ENCODE results near the gene CCNYL1.
A peak's percentile ranks its signal among the peaks of the same experiment; 100 is the strongest.
"Not testable (repeated sequence)": the region's sequence is repeated elsewhere in the genome, so short reads cannot be mapped to it uniquely, and the experiment has no call there.

The CCNYL1 gene

GRCh38 chr2:207688597-207688996 lies 22.8 kb upstream of the CCNYL1 start:
- Mint-ChIP-seq H3K4me1 (peaks cover 5% of the 10 kb centered on the region), H3K27ac (no peak overlapping the region), H3K36me3 (no peaks in the 10 kb centered on the region), H3K4me3 (no peak overlapping the region), H3K27me3 (no peaks in the 10 kb centered on the region), H3K9me3 (no peaks in the 10 kb centered on the region)
- no peak for DNase-seq (ENCODE audit: low spot score in 2 of 2)
- no peak for ATAC-seq (ENCODE audit: low read depth)

DNA sequence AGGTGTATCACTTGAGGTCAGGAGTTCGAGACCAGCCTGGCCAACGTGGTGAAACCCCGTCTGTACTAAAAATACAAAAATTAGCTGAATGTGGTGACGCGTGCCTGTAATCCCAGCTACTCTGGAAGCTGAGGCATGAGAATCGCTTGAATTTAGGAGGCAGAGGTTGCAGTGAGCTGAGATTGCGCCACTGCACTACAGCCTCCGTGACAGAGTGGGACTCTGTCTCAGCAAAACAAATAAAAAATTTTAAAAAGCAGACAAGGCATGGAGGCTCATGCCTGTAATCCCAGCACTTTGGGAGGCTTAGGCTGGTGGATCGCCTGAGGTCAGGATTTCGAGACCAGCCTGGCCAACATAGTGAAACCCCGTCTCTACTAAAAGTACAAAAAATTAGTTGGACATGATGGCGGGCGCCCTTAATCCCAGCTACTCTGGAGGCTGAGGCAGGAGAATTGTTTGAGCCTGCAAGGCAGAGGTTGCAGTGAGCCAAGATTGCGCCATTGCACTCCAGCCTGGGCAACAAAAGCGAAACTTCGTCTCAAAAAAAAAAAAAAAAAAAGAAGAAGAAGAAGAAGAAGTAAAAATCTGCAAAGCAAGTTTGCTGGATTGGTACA lies 20.5 kb upstream of the CCNYL1 start:
- not testable (repeated sequence) for H3K27ac Mint-ChIP-seq; H3K9me3 Mint-ChIP-seq; H3K27me3 Mint-ChIP-seq; DNase-seq (ENCODE audit: low spot score in 2 of 2); H3K36me3 Mint-ChIP-seq; H3K4me3 Mint-ChIP-seq; ATAC-seq (ENCODE audit: low read depth); H3K4me1 Mint-ChIP-seq

GRCh38 chr2:207692206-207693065 lies 19.0 kb upstream of the CCNYL1 start:
- H3K4me3 Mint-ChIP-seq: no peak overlapping the region
- DNase-seq (ENCODE audit: low spot score in 2 of 2) (peak; percentile 24 to 38), ATAC-seq (ENCODE audit: low read depth) (peak; percentile 92)
- H3K27ac Mint-ChIP-seq: no peak overlapping the region
- no peaks in the 10 kb centered on the region for H3K27me3 Mint-ChIP-seq
- H3K4me1 Mint-ChIP-seq: peaks cover 3% of the 10 kb centered on the region
- no peaks in the 10 kb centered on the region for H3K36me3 Mint-ChIP-seq
- no peaks in the 10 kb centered on the region for H3K9me3 Mint-ChIP-seq

DNA sequence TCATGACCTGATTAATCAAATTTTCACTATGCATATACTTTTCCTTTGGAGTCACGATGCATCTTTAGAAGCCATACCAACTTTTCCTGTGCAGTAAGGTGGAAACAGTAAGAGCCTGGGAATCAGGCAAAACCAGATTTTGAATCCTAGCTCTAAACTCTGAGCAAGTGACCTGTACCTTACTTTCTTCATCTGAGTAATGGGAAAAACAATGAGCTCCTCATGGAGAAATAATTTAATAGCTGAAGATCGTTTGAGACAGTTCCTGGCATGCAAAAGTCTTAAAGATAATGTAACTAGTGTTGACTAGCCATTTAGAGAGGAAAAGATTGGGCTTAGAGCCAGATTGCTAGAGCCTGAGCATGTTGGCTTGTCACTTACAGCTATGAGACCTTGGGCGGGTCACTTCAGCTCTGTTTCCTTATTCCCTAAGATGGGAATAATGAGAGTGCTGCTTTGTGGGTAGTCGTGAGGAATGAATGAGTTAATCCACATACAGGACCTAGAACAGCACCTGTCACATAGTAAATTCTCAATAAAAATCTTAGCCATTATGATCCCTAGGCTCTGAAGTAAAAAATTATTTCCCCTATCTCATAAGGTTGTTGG lies 17.7 kb upstream of the CCNYL1 start:
- DNase-seq (ENCODE audit: low spot score in 2 of 2) (no peak), ATAC-seq (ENCODE audit: low read depth) (no peak)
- no peaks in the 10 kb centered on the region for H3K27me3 Mint-ChIP-seq
- no peaks in the 10 kb centered on the region for H3K9me3 Mint-ChIP-seq
- H3K4me1 Mint-ChIP-seq: peaks cover 3% of the 10 kb centered on the region
- no peak overlapping the region for H3K27ac Mint-ChIP-seq
- no peak overlapping the region for H3K4me3 Mint-ChIP-seq
- no peaks in the 10 kb centered on the region for H3K36me3 Mint-ChIP-seq

GRCh38 chr2:207694811-207695281 lies 16.6 kb upstream of the CCNYL1 start:
- Mint-ChIP-seq H3K4me1 (peaks cover 3% of the 10 kb centered on the region), H3K27ac (no peak overlapping the region), H3K9me3 (no peaks in the 10 kb centered on the region), H3K4me3 (no peak overlapping the region), H3K36me3 (no peaks in the 10 kb centered on the region), H3K27me3 (no peaks in the 10 kb centered on the region)
- DNase-seq (ENCODE audit: low spot score in 2 of 2) (no peak), ATAC-seq (ENCODE audit: low read depth) (no peak)

DNA sequence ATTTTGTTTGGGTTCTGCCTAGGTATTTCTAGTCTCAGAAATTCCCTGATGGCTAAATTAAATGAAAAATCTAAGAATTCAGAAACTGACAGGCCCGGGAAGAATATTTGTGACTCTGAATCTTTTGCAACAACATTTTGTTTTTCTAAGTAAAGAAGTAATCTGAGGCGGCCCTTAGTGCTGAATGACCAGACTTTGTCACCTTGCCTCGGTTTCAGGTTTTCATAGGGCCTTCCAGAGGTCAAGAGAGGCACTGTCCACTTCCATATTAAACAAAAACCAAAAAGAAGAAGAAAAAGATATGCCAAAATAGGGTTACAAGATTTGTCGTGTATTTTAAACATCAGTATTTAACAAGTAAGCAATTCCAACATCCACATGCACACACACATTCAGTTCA lies 16.1 kb upstream of the CCNYL1 start:
- ATAC-seq (ENCODE audit: low read depth): no peak
- H3K27me3 Mint-ChIP-seq: no peaks in the 10 kb centered on the region
- no peak overlapping the region for H3K27ac Mint-ChIP-seq
- no peaks in the 10 kb centered on the region for H3K9me3 Mint-ChIP-seq
- H3K36me3 Mint-ChIP-seq: no peaks in the 10 kb centered on the region
- H3K4me3 Mint-ChIP-seq: no peak overlapping the region
- DNase-seq (ENCODE audit: low spot score in 2 of 2): no peak
- peaks cover 3% of the 10 kb centered on the region for H3K4me1 Mint-ChIP-seq

DNA sequence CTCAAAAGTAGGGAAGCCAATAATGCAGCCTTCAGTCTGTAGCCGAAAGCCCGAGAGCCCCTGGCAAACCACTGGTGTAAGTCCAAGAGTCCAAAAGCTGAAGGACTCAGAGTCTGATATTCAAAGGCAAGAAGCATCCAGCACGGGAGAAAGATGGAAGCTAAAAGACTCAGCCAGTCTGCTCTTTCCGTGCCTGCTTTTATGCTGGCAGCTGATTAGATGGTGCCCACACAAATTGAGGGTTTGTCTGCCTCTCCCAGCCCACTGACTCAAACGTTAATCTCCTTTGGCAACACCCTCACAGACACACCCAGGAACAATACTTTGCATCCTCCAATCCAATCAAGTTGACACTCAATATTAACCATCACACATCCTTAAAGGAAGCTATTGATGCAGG lies 14.5 kb upstream of the CCNYL1 start:
- not testable (repeated sequence) for ATAC-seq (ENCODE audit: low read depth); H3K27ac Mint-ChIP-seq; H3K27me3 Mint-ChIP-seq; H3K4me3 Mint-ChIP-seq; H3K4me1 Mint-ChIP-seq; DNase-seq (ENCODE audit: low spot score in 2 of 2); H3K36me3 Mint-ChIP-seq; H3K9me3 Mint-ChIP-seq

GRCh38 chr2:207697411-207697810 lies 14.0 kb upstream of the CCNYL1 start:
- no peak overlapping the region for H3K27ac Mint-ChIP-seq
- no peak for ATAC-seq (ENCODE audit: low read depth)
- no peaks in the 10 kb centered on the region for H3K9me3 Mint-ChIP-seq
- H3K36me3 Mint-ChIP-seq: no peaks in the 10 kb centered on the region
- no peak overlapping the region for H3K4me3 Mint-ChIP-seq
- H3K27me3 Mint-ChIP-seq: no peaks in the 10 kb centered on the region
- no peak for DNase-seq (ENCODE audit: low spot score in 2 of 2)
- H3K4me1 Mint-ChIP-seq: no peaks in the 10 kb centered on the region

DNA sequence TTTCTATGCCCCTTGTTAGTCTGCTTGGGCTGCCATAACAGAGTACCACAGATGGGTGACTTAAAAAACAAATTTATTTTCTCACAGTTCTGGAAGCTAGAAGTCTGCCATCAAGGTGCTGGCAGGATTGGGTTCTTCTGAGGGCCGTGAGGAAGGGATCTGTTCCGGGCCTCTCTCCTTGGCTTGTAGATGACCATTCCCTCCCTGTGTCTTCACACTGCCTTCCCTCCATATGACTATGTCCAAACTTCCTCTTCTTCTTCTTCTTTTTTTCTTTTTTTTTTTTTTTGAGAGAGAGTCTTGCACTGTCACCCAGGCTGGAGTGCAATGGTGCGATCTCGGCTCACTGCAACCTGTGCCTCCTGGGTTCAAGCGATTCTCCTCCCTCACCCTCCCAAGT lies 13.1 kb upstream of the CCNYL1 start:
- ATAC-seq (ENCODE audit: low read depth) (no peak), DNase-seq (ENCODE audit: low spot score in 2 of 2) (no peak)
- no peak overlapping the region for H3K4me3 Mint-ChIP-seq
- H3K27me3 Mint-ChIP-seq: no peaks in the 10 kb centered on the region
- no peaks in the 10 kb centered on the region for H3K36me3 Mint-ChIP-seq
- no peak overlapping the region for H3K27ac Mint-ChIP-seq
- no peaks in the 10 kb centered on the region for H3K4me1 Mint-ChIP-seq
- H3K9me3 Mint-ChIP-seq: no peaks in the 10 kb centered on the region

DNA sequence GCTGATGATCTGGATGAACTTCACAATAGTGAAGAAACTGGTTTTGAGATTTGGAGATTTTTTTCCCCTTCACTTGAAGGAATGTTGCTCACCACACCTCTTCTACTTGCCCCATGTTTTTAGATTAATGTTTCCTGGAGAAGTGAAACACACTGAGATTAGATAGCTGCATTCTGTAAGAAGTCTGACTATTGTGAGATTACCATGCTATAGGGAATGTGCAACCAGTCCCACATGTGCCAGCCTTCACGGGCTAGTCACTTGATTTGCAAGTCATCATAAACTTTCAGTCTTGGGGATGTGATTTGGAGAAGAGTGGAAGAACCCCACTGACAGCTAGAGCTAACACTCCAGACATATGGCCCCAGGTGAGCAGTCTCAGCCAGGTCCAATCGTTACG lies 7.4 kb upstream of the CCNYL1 start:
- Mint-ChIP-seq H3K27ac (no peak overlapping the region), H3K36me3 (no peaks in the 10 kb centered on the region), H3K4me1 (peaks cover 5% of the 10 kb centered on the region), H3K27me3 (no peaks in the 10 kb centered on the region), H3K9me3 (no peaks in the 10 kb centered on the region), H3K4me3 (no peak overlapping the region)
- ATAC-seq (ENCODE audit: low read depth): no peak
- DNase-seq (ENCODE audit: low spot score in 2 of 2): no peak

DNA sequence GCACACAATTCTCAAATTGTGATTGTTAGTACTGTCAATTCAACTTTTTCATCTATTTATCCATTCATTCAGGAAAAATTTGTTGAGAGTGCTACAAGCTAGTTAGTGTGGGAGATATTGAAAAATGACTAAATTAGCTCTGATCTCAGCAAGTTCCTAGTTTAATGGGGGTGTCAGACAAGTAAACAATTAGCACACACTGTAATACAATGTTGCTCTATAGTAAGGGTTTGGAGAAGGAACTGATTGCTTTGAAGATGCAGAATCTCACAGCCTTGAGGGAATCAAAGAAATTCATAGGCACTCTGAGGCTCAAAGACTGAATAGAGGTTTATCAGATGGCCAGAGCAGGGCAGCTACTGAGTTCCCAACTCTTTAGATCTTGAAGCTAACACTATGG lies 6.8 kb upstream of the CCNYL1 start:
- DNase-seq (ENCODE audit: low spot score in 2 of 2): no peak
- Mint-ChIP-seq H3K9me3 (no peaks in the 10 kb centered on the region), H3K4me1 (peaks cover 5% of the 10 kb centered on the region), H3K36me3 (no peaks in the 10 kb centered on the region), H3K27me3 (no peaks in the 10 kb centered on the region), H3K4me3 (no peak overlapping the region), H3K27ac (no peak overlapping the region)
- ATAC-seq (ENCODE audit: low read depth): no peak

- Mint-ChIP-seq H3K27ac (no peak overlapping the region), H3K36me3 (no peaks in the 10 kb centered on the region), H3K9me3 (no peaks in the 10 kb centered on the region), H3K4me3 (no peak overlapping the region), H3K27me3 (no peaks in the 10 kb centered on the region), H3K4me1 (peaks cover 11% of the 10 kb centered on the region)
- DNase-seq (ENCODE audit: low spot score in 2 of 2): no peak
- no peak for ATAC-seq (ENCODE audit: low read depth)
Measured at GRCh38 chr2:207706936-207707860, 4.2 kb upstream of the CCNYL1 start.

DNA sequence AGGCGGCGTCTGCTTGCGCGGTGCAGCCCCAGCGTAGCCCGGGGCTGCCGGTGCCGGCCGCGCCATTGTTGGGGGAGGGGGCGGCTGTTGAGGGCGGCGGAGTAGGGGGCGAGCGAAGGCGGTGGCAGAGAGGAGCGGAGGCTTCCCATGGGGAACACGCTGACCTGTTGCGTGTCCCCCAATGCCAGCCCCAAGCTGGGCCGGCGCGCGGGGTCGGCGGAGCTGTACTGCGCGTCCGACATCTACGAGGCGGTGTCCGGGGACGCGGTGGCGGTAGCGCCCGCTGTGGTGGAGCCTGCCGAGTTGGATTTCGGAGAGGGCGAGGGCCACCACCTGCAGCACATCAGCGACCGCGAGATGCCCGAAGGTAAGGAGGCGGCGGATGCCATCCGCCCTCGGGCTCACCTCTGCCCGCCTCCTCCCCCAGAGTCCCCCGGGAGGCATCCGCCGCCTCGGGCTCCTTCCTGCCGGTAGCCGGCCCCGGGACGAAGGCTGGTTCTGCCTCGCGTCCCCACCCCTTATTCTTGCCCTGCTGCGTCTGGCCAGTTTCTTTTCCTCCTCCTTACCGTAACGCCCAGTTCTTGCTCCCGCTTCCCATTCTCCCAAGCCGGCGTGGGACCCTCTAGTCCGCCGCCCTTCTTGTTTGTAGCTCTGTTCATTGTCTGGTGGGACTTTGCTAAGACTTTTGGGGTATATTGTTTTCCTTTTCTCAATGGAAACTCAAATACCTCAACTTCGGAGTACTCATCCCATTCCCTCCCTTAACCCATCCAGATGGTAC lies 500 bp downstream of the CCNYL1 start:
- Mint-ChIP-seq H3K4me1 (peaks cover 19% of the 10 kb centered on the region), H3K27me3 (no peaks in the 10 kb centered on the region)
- peak; percentile 36 for ATAC-seq (ENCODE audit: low read depth)

More for the DNA sequence above, 500 bp downstream of the CCNYL1 start:
- DNase-seq (ENCODE audit: low spot score in 2 of 2): peak in 1 of 2 donors; percentile 39
- H3K9me3 Mint-ChIP-seq: no peaks in the 10 kb centered on the region
- peaks cover 2% of the 10 kb centered on the region for H3K36me3 Mint-ChIP-seq
- H3K4me3 Mint-ChIP-seq: peak overlapping the region; percentile 95
- H3K27ac Mint-ChIP-seq: peak overlapping the region; percentile 79
